Brain pericyte (primary cell): ENCODE results near the gene CCDC150.

Source experiments
- DNase-seq: peaks from one replicate; pipeline ENCODE4 v3.0.0-alpha.2; 2012; ENCODE audit warnings: low read depth, low spot score

The CCDC150 gene

DNA sequence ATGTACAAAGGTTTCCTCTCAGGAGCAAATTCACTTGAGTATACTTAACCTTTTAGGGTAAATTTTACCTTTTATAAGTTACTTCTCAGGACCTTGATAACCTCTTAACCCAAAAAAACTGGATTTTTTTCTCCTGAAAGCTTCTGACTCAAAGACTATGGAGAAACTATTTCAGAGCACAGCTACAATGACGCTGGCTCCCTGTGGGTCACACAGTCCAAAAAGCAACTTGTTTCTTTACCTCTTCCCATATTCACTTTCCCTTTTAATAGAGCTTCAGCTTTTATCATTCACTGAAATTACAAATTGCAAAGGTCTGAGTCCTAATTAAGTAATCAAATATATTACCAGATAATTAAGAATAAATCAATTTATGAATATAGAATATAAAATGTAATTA lies 127.6 kb downstream of the CCDC150 start:
- no peak for DNase-seq
